Spleen (tissue), 11 donors: Measurements from ENCODE around the gene STAT5A. TPM values are rescaled to one million over a fixed set of nuclear protein-coding genes. Genes with fewer than 3 reads are reported as not detected.
"Not testable (repeated sequence)": the region's sequence is repeated elsewhere in the genome, so short reads cannot be mapped to it uniquely, and the experiment has no call there.

Experiments
- DNase-seq: peaks from one replicate; pipeline ENCODE4 v3.0.0-alpha.2; 2020
- H3K27ac ChIP-seq, 8 donors: fragments of 200-600 bp; sonication (generic) in 7 of 8; 1 replicate in 4 of 8; 2 replicates in 4 of 8; pipeline versions ENCODE4 v1.5.0 to v1.8.0; 2016 to 2021; ENCODE audit warnings: inconsistent platforms in 4 of 8, mild to moderate bottlenecking in 4 of 8, moderate library complexity in 1 of 8
- H3K27me3 ChIP-seq, 7 donors: fragments of 200-600 bp; sonication (generic) in 6 of 7; replicated peaks in 1 of 7; 1 replicate in 4 of 7; 2 replicates in 3 of 7; pipeline versions ENCODE4 v1.5.0 to v1.8.0; 2016 to 2021; ENCODE audit warnings: inconsistent platforms in 3 of 7, mild to moderate bottlenecking in 1 of 7
- H3K36me3 ChIP-seq, 6 donors: fragments of 200-600 bp; sonication (generic) in 5 of 6; 1 replicate in 4 of 6; 2 replicates in 2 of 6; pipeline versions ENCODE4 v1.5.0 to v1.8.0; 2016 to 2021; ENCODE audit warnings: inconsistent platforms in 2 of 6
- H3K4me1 ChIP-seq, 6 donors: fragments of 200-600 bp; sonication (generic) in 5 of 6; 1 replicate in 3 of 6; 2 replicates in 3 of 6; pipeline versions ENCODE4 v1.5.0 to v1.8.0; 2016 to 2021; ENCODE audit warnings: inconsistent platforms in 3 of 6
- H3K4me3 ChIP-seq, 8 donors: fragments of 200-600 bp; sonication (generic) in 7 of 8; 1 replicate in 4 of 8; 2 replicates in 4 of 8; pipeline versions ENCODE4 v1.5.0 to v1.8.0; 2016 to 2021; ENCODE audit warnings: inconsistent platforms in 4 of 8, mild to moderate bottlenecking in 4 of 8, moderate library complexity in 2 of 8
- H3K9me3 ChIP-seq, 8 donors: fragments of 200-600 bp; sonication (generic) in 7 of 8; 1 replicate in 4 of 8; 2 replicates in 4 of 8; pipeline versions ENCODE4 v1.5.0 to v1.8.0; 2016 to 2021; ENCODE audit warnings: inconsistent platforms in 4 of 8
- CTCF ChIP-seq, 11 experiments: fragments of 200-600 bp in 7 of 11; fragments of 450-650 bp in 4 of 11; sonication (generic) in 4 of 11; IDR thresholded peaks in 8 of 11; conservative IDR thresholded peaks in 3 of 11; 1 replicate in 7 of 11; 2 replicates in 4 of 11; pipeline versions ENCODE4 v1.4.0 to v1.8.0; 2016 to 2021; ENCODE audit warnings: antibody characterized with exemption in 11 of 11, inconsistent platforms in 4 of 11, mild to moderate bottlenecking in 1 of 11
- POLR2A ChIP-seq, 3 donors: fragments of 450-650 bp; IDR thresholded peaks; one replicate each; pipeline ENCODE4 v1.5.1; 2017; ENCODE audit warnings: antibody characterized with exemption in 3 of 3, mild to moderate bottlenecking in 1 of 3
- POLR2AphosphoS5 ChIP-seq, 3 donors: sonication (generic); formaldehyde crosslinking; IDR thresholded peaks; one replicate each; pipeline ENCODE4 v1.5.1; 2017; ENCODE audit warnings: antibody characterized with exemption in 3 of 3
- WGBS, 5 donors: extraction: QIAGEN DNeasy Blood & Tissue Kit in 3 of 5; methylation state at CpG; one replicate each; pipeline versions ENCODE4 v1.1.5 to v1.1.7; 2013 to 2018; 5-methylcytosine and 5-hydroxymethylcytosine counted together
- intact Hi-C: fragments of 100-400 bp; cut with DNase I; formaldehyde crosslinking; loops from one replicate; pipeline ENCODE4 v1.15.0; 2023; ENCODE audit warnings: low total_unique reads
- polyA plus RNA-seq, 3 donors: library from polyadenylated mRNA; stranded (reverse); fragments of 200-250 nt; gene quantifications; one replicate each; pipeline ENCODE4 v1.2.1, GENCODE V29; 2013
- total RNA-seq, 7 donors: library from RNA; depleted of rRNA in 3 of 7; stranded (reverse); fragments of >200 nt in 3 of 7; fragmentation: NEBNext Ultra II Directional in 4 of 7; extraction: Animal tissue kit (Norgen Biotek cat#: 25700) in 4 of 7; gene quantifications; one replicate each; pipeline versions ENCODE4 v1.1.0 to v1.2.1, GENCODE V29; 2016 to 2021
- donor health status: healthy with polysubstance abuse.
- donor health status: DM: no; HTN: no; CAD: no; lungs with moderate emphysema.
- donor health status: DM: no; HTN: no; CAD: no.
- donor health status: Bipolar disorder and iron deficiency.
- donor health status: healthy.
- donor health status: DM: no; HTN: no; CAD: no.
- donor health status: DM: yes; HTN: yes; CAD: no.

The STAT5A gene
- total and polyA plus RNA-seq, 10 donors = 22.7 to 131 (median 71.6) TPM

- intact Hi-C loops = no loop called here
- peak; percentile 28 for DNase-seq
- TF ChIP-seq POLR2A (IDR thresholded peaks at IDR 0.05) (no peak), CTCF (IDR thresholded peaks at IDR 0.05 in 8 of 11, conservative IDR thresholded peaks at IDR 0.05 in 3 of 11) (no peak), POLR2AphosphoS5 (IDR thresholded peaks at IDR 0.05) (no peak)
Measured at GRCh38 chr17:42294469-42295398, 6.4 kb downstream of the STAT5A start.

GRCh38 chr17:42296012-42296411 is 7.7 kb downstream of the STAT5A start:
- DNase-seq = no peak
- Histone ChIP-seq H3K4me1 (peaks cover 0 to 29% (median 7%) of the 10 kb centered on the region in 6 donors), H3K36me3 (peaks cover 0 to 98% (median 44%) of the 10 kb centered on the region in 6 donors), H3K27ac (no peak overlapping the region), H3K9me3 (no peaks in the 10 kb centered on the region), H3K27me3 (no peaks in the 10 kb centered on the region), H3K4me3 (no peak overlapping the region)
- WGBS, 5 donors = 94 to 98% (median 96%) methylated on average over 3 of the region's 3 CpGs
- intact Hi-C loops = no loop called here
- TF ChIP-seq CTCF (IDR thresholded peaks at IDR 0.05 in 8 of 11, conservative IDR thresholded peaks at IDR 0.05 in 3 of 11) (no peak), POLR2AphosphoS5 (IDR thresholded peaks at IDR 0.05) (no peak), POLR2A (IDR thresholded peaks at IDR 0.05) (no peak)

More at GRCh38 chr17:42294469-42295398, 6.4 kb downstream of the STAT5A start:
- peak overlapping the region in 2 of 8 donors; percentile 8 to 21 for H3K27ac ChIP-seq
- WGBS, 5 donors = 76 to 85% (median 82%) methylated on average over 12 of the region's 12 CpGs
- no peaks in the 10 kb centered on the region for H3K9me3 ChIP-seq
- peaks cover 0 to 42% (median 18%) of the 10 kb centered on the region in 6 donors for H3K4me1 ChIP-seq
- no peak overlapping the region for H3K4me3 ChIP-seq
- no peaks in the 10 kb centered on the region for H3K27me3 ChIP-seq
- H3K36me3 ChIP-seq = peaks cover 0 to 91% (median 41%) of the 10 kb centered on the region in 6 donors

DNA sequence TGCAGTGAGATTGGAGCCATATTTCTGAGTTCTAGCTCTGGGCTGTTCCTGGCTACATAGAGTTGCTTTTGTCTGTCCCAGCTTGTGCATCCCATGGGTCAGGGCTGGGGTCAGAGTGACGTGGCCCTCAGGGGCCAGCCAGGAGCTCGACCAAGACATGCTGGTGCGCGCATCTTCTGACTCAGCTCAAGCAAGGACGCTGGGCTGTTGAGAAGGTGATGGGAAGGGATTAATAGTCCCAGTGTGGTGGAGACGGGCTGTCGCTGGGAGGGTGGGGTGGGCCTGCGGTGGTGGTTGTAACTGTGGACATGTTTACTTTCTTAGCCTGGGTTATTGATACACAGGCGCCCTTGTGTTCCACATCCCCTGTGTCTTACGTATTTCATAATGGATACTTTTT is 9.5 kb downstream of the STAT5A start:
- Histone ChIP-seq H3K4me1 (peaks cover 0 to 14% (median 3%) of the 10 kb centered on the region in 6 donors), H3K36me3 (peaks cover 0 to 98% (median 56%) of the 10 kb centered on the region in 6 donors)
- H3K27ac ChIP-seq, H3K4me3 ChIP-seq, intact Hi-C loops, H3K9me3 ChIP-seq, DNase-seq, H3K27me3 ChIP-seq: not testable (repeated sequence)
- 84 to 94% (median 92%) methylated on average over 9 to 10 of the region's 10 CpGs for WGBS, 5 donors

- DNase-seq, H3K27ac ChIP-seq, H3K9me3 ChIP-seq, H3K4me3 ChIP-seq, H3K4me1 ChIP-seq, H3K27me3 ChIP-seq, intact Hi-C loops: not testable (repeated sequence)
- peaks cover 0 to 98% (median 66%) of the 10 kb centered on the region in 6 donors for H3K36me3 ChIP-seq
- WGBS, 5 donors = 94 to 97% (median 96%) methylated on average over 7 to 10 of the region's 10 CpGs
Measured at GRCh38 chr17:42299361-42299760, 11.1 kb downstream of the STAT5A start.

- H3K4me3 ChIP-seq, DNase-seq, intact Hi-C loops, H3K27ac ChIP-seq, H3K27me3 ChIP-seq, H3K9me3 ChIP-seq, H3K4me1 ChIP-seq: not testable (repeated sequence)
- H3K36me3 ChIP-seq = peaks cover 0 to 98% (median 69%) of the 10 kb centered on the region in 6 donors
- WGBS, 5 donors = 100% methylated on average over 1 to 2 of the region's 17 CpGs; no CpG with 5 or more reads in 3 of the 5 donors
Measured at GRCh38 chr17:42299913-42300312, 11.6 kb downstream of the STAT5A start.
